Measurements from ENCODE around the gene HSPB1. TPM values are rescaled to one million over a fixed set of nuclear protein-coding genes. Genes with fewer than 3 reads are reported as not detected.

Gene HSPB1
- total RNA-seq, 1 donor: 72.7 TPM

GRCh38 chr7:76259124-76260093 lies 43.1 kb upstream of the HSPB1 start:
- H3K27ac ChIP-seq (ENCODE audit: low read depth, low read length): no peak overlapping the region
- H2AFZ ChIP-seq (ENCODE audit: low read length): no peak overlapping the region
- peaks cover 13% of the 10 kb centered on the region for H3K27me3 ChIP-seq (ENCODE audit: insufficient read depth, low read length)
- H3K4me1 ChIP-seq (ENCODE audit: insufficient read depth, low read length): no peaks in the 10 kb centered on the region
- no peak overlapping the region for H3K4me3 ChIP-seq (ENCODE audit: insufficient read depth, low read length)
- H3K79me2 ChIP-seq (ENCODE audit: insufficient read depth, low read length): no peaks in the 10 kb centered on the region
- peak; percentile 42 for DNase-seq (ENCODE audit: insufficient read length, low spot score, missing footprints)
- no peak overlapping the region for H3K4me2 ChIP-seq (ENCODE audit: insufficient read depth, low read length)
- no peaks in the 10 kb centered on the region for H3K36me3 ChIP-seq (ENCODE audit: insufficient read depth, low read length)
- H4K20me1 ChIP-seq (ENCODE audit: insufficient read depth, low read length): no peaks in the 10 kb centered on the region
- no peak for TF ChIP-seq CTCF (IDR thresholded peaks at IDR 0.05; ENCODE audit: extremely low read depth, low read depth, low read length)
- H3K9me3 ChIP-seq (ENCODE audit: low read depth, low read length): no peaks in the 10 kb centered on the region

DNA sequence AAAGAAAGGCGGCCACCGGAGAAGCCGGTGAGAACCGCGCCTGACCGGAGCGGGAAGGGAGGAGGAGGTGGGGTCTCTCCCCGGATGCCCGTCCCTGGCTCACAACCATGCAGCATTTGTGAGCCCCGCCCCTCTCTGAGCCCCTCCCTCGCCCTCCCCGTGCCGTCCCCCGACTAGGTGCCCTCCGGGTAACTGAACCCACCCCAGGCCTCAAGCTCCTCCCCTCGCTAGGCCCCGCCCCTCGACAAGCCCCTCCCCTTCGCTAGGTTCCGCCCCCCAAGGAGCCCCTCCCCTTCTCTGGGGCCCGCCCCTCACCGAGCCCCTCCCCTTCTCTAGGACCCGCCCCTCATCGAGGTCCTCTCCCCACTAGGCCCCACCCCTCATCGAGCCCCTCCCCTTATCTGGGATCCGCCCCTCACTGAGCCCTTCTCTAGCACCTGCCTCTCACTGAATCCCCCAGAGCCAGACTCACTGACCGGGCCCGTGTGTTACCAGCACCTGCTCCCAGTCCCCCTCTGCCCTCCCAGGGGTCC lies 42.2 kb upstream of the HSPB1 start:
- DNase-seq (ENCODE audit: insufficient read length, low spot score, missing footprints): peak; percentile 91
- H3K9me3 ChIP-seq (ENCODE audit: low read depth, low read length): no peaks in the 10 kb centered on the region
- H3K4me1 ChIP-seq (ENCODE audit: insufficient read depth, low read length): no peaks in the 10 kb centered on the region
- H3K27ac ChIP-seq (ENCODE audit: low read depth, low read length): no peak overlapping the region
- no peaks in the 10 kb centered on the region for H4K20me1 ChIP-seq (ENCODE audit: insufficient read depth, low read length)
- peaks cover 8% of the 10 kb centered on the region for H3K27me3 ChIP-seq (ENCODE audit: insufficient read depth, low read length)
- H3K4me2 ChIP-seq (ENCODE audit: insufficient read depth, low read length): no peak overlapping the region
- TF ChIP-seq CTCF (IDR thresholded peaks at IDR 0.05; ENCODE audit: extremely low read depth, low read depth, low read length): no peak
- H2AFZ ChIP-seq (ENCODE audit: low read length): no peak overlapping the region
- H3K4me3 ChIP-seq (ENCODE audit: insufficient read depth, low read length): no peak overlapping the region
- no peaks in the 10 kb centered on the region for H3K36me3 ChIP-seq (ENCODE audit: insufficient read depth, low read length)
- no peaks in the 10 kb centered on the region for H3K79me2 ChIP-seq (ENCODE audit: insufficient read depth, low read length)

DNA sequence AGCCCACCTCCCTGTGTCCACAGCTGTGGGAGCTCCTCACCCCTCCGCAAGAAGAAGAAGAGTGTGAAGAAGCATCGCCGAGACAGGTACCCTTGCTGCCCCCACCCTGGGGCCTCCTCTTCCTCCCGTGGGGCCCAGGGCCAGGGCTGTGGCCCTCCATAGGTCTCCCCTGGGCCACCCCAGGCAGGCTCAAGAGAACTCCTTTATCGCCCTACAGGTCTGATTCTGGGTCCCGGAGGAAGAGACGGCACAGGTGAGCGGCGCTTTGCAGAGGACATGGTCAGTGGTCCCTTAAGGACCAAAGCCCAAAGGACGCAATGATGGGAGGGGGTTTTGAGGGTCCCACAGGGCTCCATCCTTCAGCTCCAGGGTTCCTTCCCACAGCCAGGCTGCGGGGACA lies 41.1 kb upstream of the HSPB1 start:
- H3K27ac ChIP-seq (ENCODE audit: low read depth, low read length): no peak overlapping the region

More for the DNA sequence above, 41.1 kb upstream of the HSPB1 start:
- Histone ChIP-seq H3K27me3 (ENCODE audit: insufficient read depth, low read length) (peaks cover 8% of the 10 kb centered on the region), H3K36me3 (ENCODE audit: insufficient read depth, low read length) (no peaks in the 10 kb centered on the region), H3K4me1 (ENCODE audit: insufficient read depth, low read length) (no peaks in the 10 kb centered on the region), H3K4me3 (ENCODE audit: insufficient read depth, low read length) (no peak overlapping the region), H2AFZ (ENCODE audit: low read length) (no peak overlapping the region), H3K4me2 (ENCODE audit: insufficient read depth, low read length) (no peak overlapping the region), H3K79me2 (ENCODE audit: insufficient read depth, low read length) (no peaks in the 10 kb centered on the region), H4K20me1 (ENCODE audit: insufficient read depth, low read length) (no peaks in the 10 kb centered on the region), H3K9me3 (ENCODE audit: low read depth, low read length) (no peaks in the 10 kb centered on the region)
- TF ChIP-seq CTCF (IDR thresholded peaks at IDR 0.05; ENCODE audit: extremely low read depth, low read depth, low read length): no peak
- DNase-seq (ENCODE audit: insufficient read length, low spot score, missing footprints): peak; percentile 19

All from osteoblast (primary cell).